BJ (cell line): ENCODE data around the gene BRINP1. TPM values are rescaled to one million over a fixed set of nuclear protein-coding genes. Genes with fewer than 3 reads are reported as not detected.

Source experiments
- CTCF ChIA-PET: fragments of 350-600 bp; formaldehyde crosslinking; extraction: SDS; loops from one replicate; lab custom pipeline; 2021; ENCODE audit warnings: antibody characterized with exemption, inconsistent platforms; lab: Yijun Ruan, JAX
- POLR2A ChIA-PET: fragments of 300-600 bp; sonication (Branson Sonifier 250); formaldehyde crosslinking; extraction: SDS; loops from one replicate; lab custom pipeline; 2021; ENCODE audit warnings: antibody characterized with exemption; lab: Charles Lee
- DNase-seq: peaks from one replicate; pipeline ENCODE4 v3.0.0-alpha.2; 2011; ENCODE audit warnings: low read depth
- H3K27me3 ChIP-seq: 2 replicates; pipeline ENCODE4 v1.6.0; 2011; ENCODE audit warnings: low read length; ENCODE audit not compliant: control insufficient read depth, insufficient read depth
- H3K36me3 ChIP-seq: 2 replicates; pipeline ENCODE4 v1.5.1; 2011; ENCODE audit warnings: low read length; ENCODE audit not compliant: control insufficient read depth, insufficient read depth
- H3K4me3 ChIP-seq: 2 replicates; pipeline ENCODE4 v1.5.1; 2011; ENCODE audit warnings: low read depth, mild to moderate bottlenecking, control low read depth, low read length
- polyA plus RNA-seq: library from polyadenylated mRNA; depleted of rRNA; stranded (reverse); fragments of >200 nt; gene quantifications from 2 replicates; pipeline ENCODE4 v1.2.3, GENCODE V29; 2011
- TF ChIP-seq, protein P1 (sequence below): IDR thresholded peaks from 2 replicates; pipeline ENCODE4 v1.5.1; 2011; ENCODE audit warnings: low read depth, mild to moderate bottlenecking, control low read depth, inconsistent platforms, low read length, moderate library complexity; ENCODE audit not compliant: insufficient read depth

Gene BRINP1
- polyA plus RNA-seq, 1 experiment: 0.60 TPM

DNA sequence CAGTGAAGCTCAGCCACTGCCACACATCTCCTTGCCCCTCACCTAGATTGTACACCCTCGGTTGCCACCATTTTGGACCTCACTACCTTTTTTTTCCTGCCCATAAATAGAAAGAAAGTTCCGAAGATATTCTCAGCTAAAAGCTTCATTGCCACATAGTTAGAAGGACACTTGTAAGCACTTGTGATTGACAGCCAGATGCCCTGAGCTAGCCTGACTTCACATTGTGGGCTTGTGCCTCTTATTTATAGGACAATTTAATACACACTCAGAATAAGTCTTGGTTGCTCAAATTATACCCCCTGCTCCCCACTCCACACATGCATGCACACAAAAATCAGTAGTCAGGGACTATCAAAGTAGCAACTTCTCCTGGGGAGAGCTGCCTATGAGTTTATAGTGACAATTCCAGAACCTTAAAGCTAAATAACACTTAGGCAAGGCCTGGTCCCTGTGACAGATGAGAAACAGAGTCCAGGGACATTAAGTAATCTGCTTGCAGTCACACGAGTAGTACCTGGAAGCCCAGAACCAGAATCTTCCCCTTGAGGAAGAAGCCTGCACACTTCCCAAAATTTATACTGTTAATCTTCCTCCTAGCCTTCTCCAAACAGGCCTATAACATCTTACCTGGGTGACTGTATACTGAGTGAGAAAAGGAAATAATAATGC, 184.8 kb downstream of the BRINP1 start:
- ChIA-PET POLR2A (no interaction called here), CTCF (no interaction called here)
- H3K27me3 ChIP-seq: no peaks in the 10 kb centered on the region
- no peaks in the 10 kb centered on the region for H3K36me3 ChIP-seq
- TF ChIP-seq, protein P1, sequence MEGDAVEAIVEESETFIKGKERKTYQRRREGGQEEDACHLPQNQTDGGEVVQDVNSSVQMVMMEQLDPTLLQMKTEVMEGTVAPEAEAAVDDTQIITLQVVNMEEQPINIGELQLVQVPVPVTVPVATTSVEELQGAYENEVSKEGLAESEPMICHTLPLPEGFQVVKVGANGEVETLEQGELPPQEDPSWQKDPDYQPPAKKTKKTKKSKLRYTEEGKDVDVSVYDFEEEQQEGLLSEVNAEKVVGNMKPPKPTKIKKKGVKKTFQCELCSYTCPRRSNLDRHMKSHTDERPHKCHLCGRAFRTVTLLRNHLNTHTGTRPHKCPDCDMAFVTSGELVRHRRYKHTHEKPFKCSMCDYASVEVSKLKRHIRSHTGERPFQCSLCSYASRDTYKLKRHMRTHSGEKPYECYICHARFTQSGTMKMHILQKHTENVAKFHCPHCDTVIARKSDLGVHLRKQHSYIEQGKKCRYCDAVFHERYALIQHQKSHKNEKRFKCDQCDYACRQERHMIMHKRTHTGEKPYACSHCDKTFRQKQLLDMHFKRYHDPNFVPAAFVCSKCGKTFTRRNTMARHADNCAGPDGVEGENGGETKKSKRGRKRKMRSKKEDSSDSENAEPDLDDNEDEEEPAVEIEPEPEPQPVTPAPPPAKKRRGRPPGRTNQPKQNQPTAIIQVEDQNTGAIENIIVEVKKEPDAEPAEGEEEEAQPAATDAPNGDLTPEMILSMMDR: no peak
- no peak overlapping the region for H3K4me3 ChIP-seq
- no peak for DNase-seq

DNA sequence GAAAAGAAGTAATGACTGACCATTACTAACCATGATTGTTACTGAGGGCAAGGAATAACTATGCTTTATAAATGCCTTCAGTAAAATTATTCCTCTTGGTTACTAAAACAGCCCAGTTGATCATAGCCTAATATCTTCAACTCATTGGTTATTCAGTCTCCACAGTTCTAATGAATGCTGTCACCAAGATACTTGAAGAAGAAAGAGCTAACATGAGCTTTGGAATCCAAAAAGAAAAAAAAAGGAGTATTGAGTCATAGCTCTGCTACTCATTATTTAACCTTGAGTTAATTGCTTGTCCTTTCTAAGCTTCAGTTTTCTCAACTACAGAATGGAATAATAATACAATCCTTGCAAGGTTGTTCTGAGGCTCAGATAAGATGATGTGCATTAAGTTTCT, 187.7 kb downstream of the BRINP1 start:
- DNase-seq: no peak
- Histone ChIP-seq H3K36me3 (no peaks in the 10 kb centered on the region), H3K4me3 (no peak overlapping the region), H3K27me3 (no peaks in the 10 kb centered on the region)
- ChIA-PET CTCF (interaction anchor here (0.9 kb wide), 1 partner anchor 17 kb away, joined by 3 read pairs; no protein-coding TSS in a partner anchor), POLR2A (no interaction called here)
- TF ChIP-seq, protein P1: no peak

DNA sequence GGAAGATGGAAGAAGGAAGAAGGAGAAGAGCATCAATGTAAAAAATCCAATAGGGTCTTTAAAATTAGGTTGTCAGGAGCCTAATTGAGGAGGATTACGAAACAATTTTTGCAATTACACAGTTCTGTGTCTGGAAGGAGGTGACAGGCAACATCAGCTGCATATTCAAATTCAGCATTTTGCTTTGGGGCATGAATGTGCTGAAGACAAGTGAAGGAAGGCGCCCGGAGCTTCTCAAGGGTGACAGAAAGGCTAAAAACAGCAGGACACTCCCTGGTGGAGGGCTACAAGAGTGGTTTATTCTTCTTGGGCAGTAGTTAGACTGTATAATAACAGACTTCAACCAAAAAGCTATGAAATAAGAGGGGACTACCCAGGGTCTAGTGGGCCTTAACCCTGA, 188.3 kb downstream of the BRINP1 start:
- TF ChIP-seq, protein P1: no peak
- POLR2A ChIA-PET: no interaction called here
- Histone ChIP-seq H3K4me3 (no peak overlapping the region), H3K36me3 (no peaks in the 10 kb centered on the region), H3K27me3 (no peaks in the 10 kb centered on the region)
- no peak for DNase-seq
- CTCF ChIA-PET: interaction anchor here (0.9 kb wide), 1 partner anchor 16 kb away, joined by 3 read pairs; no protein-coding TSS in a partner anchor

DNA sequence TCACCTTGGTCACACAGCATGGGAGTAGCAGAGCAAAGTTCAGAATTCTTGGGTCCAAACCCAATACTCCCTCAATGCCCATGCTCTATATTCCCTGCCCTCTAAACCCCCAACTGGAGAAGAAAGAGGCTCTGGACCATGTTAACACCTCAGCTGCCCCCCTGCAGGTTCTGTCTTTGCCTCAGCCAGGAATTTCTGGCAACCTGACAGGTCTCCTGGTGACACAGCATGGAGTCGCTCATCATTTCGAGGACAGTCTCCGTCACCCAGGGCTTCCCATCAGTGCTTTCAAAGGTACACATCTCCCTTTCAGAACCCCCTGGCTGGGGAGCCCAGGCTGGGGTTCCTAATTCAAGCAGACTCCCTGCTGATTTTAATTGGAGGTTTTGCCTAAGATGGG, 189.5 kb downstream of the BRINP1 start:
- Histone ChIP-seq H3K27me3 (no peaks in the 10 kb centered on the region), H3K4me3 (no peak overlapping the region), H3K36me3 (no peaks in the 10 kb centered on the region)
- TF ChIP-seq, protein P1: no peak
- DNase-seq: no peak
- ChIA-PET CTCF (no interaction called here), POLR2A (no interaction called here)

DNA sequence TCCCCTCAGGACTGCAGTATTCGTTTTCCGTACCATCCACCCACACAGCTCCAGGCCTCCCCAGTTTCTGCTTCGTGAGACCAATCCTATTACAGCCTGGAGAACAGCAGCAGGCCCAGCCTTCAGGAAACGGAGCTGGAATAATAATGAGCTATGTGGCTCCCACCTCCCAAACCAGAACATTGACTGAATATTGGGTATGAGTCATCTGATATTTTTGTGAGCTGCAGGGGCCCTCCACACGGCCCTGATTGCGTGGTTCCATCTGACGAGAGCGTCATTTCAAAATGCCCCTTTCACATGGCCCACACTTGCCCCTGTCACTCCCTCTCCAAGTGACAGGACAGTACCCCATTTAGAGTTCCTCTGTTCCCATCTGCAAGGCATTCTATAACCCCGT, 192.0 kb downstream of the BRINP1 start:
- ChIA-PET POLR2A (no interaction called here), CTCF (no interaction called here)
- H3K4me3 ChIP-seq: no peak overlapping the region
- DNase-seq: no peak
- H3K27me3 ChIP-seq: no peaks in the 10 kb centered on the region
- H3K36me3 ChIP-seq: no peaks in the 10 kb centered on the region
- TF ChIP-seq, protein P1: no peak
